Dendritic cell treated with granulocyte-macrophage colony-stimulating factor and Interleukin-4, amounts not matched to agents 40 ng/mL and 50 ng/mL, for 4 days (primary cell): ENCODE measurements around the gene CSNK2A1.

Experiments used
- H3K27ac Mint-ChIP-seq: one replicate; pipeline ENCODE4 v1.8.0; 2022; ENCODE audit warnings: mild to moderate bottlenecking, mixed read lengths
- H3K27me3 Mint-ChIP-seq: one replicate; pipeline ENCODE4 v1.8.0; 2022; ENCODE audit warnings: mild to moderate bottlenecking, mixed read lengths
- H3K36me3 Mint-ChIP-seq: one replicate; pipeline ENCODE4 v1.8.0; 2022; ENCODE audit warnings: low read depth, mixed read lengths
- H3K4me1 Mint-ChIP-seq: one replicate; pipeline ENCODE4 v1.8.0; 2022; ENCODE audit warnings: low read depth, mixed read lengths
- H3K4me3 Mint-ChIP-seq: one replicate; pipeline ENCODE4 v1.8.0; 2022; ENCODE audit warnings: mild to moderate bottlenecking, moderate library complexity, mixed read lengths
- H3K9me3 Mint-ChIP-seq: one replicate; pipeline ENCODE4 v1.8.0; 2022; ENCODE audit warnings: mixed read lengths
- intact Hi-C: fragments of 100-400 bp; cut with micrococcal nuclease; formaldehyde crosslinking; loops from one replicate; pipeline ENCODE4 v1.15.0; 2022

CSNK2A1 gene

DNA sequence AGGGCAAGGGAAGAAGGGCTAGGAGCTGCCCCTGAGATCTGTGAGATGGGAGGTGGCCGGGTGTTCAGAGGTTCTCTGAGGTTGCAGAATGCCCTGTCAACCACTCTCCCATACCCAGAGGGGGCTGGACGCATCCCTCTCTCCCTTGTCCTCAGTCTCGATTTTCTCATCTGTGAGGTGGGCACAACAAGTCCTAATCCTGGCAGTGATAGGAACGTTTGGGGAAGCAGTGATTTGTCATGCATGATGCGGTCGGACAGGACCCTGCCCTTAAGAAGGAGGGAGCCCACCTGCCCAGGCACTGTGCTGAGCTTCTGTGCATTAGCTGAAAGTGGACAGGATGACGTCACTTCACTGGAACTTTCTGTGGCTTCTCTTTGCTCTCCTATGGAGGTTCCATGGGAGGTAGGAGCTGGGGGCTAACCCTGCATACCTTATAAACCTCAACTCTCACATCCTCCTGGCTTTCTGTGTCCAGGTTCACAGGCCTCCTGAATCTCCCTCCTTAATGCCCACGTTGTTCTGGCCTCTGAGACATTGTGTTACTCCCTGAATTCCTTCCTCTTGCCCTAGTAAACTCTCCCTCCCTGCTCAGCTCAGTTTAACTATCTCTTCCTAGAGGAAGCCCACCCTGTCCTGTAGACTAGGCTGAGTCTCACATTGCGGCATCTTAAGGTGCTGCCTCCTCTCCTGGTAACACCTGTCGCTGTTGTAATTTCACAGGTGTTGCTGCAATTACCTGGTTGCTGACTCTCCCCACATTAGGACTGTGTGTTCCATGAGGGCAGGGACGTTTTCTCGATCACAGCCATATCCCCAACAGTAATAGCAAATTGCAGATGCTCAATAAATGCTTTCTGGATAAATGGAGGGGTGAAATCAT is 30.1 kb upstream of the CSNK2A1 start:
- Mint-ChIP-seq H3K36me3 (no peaks in the 10 kb centered on the region), H3K27ac (no peak overlapping the region), H3K27me3 (peaks cover 41% of the 10 kb centered on the region), H3K9me3 (no peaks in the 10 kb centered on the region), H3K4me3 (no peak overlapping the region), H3K4me1 (peaks cover 5% of the 10 kb centered on the region)
- intact Hi-C loops = no loop called here

DNA sequence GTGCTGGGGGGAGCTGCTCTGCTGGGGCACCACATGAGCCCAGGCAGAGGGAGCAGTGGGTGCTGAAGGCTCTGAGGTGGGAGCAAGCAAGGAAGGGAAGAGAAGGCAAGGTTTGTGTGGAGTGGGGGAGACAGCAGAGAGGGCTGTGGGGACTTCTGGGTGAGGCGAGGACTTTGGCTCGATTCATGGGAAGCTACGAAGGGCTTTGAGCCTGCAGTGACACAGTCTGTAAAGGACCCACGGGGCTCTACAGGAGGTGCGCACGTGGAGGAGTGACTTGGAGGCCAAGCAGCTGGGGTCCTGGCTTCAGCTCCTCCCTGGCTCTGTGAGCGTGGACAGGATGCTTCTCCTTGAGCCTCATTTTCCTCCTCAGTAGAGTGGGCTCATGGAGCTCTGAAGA is 29.1 kb upstream of the CSNK2A1 start:
- H3K9me3 Mint-ChIP-seq = no peaks in the 10 kb centered on the region
- intact Hi-C loops = no loop called here
- H3K4me1 Mint-ChIP-seq = peaks cover 5% of the 10 kb centered on the region
- no peak overlapping the region for H3K27ac Mint-ChIP-seq
- no peak overlapping the region for H3K4me3 Mint-ChIP-seq
- H3K36me3 Mint-ChIP-seq = no peaks in the 10 kb centered on the region
- H3K27me3 Mint-ChIP-seq = peaks cover 50% of the 10 kb centered on the region

DNA sequence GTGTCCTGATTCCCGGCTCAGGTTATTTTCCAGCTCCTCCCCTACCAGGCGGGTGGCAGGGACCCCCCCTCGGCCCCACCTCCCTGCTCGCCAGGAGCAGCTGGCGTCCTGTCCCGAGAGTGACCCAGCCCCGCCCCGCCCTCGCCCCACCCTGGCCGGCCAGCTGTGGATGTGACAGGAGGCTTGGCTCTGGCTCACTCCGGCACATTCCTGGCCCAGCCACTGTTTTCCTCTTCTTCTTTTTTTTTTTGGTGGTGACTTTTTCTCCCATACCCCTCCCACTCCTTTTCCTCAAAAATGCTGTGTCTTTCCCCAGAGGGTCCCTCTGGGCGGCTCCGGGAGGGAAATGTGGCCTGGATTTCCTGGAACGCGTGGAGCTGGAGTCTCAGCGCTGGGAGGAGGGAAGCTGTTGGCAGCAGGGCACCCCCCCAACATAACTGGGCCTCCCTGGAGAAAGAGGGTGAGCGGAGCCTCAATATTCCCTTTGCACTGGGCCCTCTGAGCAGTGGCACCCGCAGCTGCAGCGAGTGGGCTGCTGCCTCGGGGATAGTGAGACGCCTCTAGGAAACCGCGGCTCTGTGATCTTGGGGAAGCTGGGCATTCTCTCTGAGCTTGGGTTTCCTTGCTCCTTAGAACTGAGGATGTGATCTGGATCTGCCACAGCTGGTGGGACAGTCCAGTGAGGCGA is 28.3 kb upstream of the CSNK2A1 start:
- no peak overlapping the region for H3K4me3 Mint-ChIP-seq
- no peaks in the 10 kb centered on the region for H3K9me3 Mint-ChIP-seq
- no peak overlapping the region for H3K27ac Mint-ChIP-seq
- peaks cover 58% of the 10 kb centered on the region for H3K27me3 Mint-ChIP-seq
- peaks cover under 1% of the 10 kb centered on the region for H3K4me1 Mint-ChIP-seq
- H3K36me3 Mint-ChIP-seq = no peaks in the 10 kb centered on the region
- intact Hi-C loops = no loop called here

- intact Hi-C loops = no loop called here
- no peaks in the 10 kb centered on the region for H3K9me3 Mint-ChIP-seq
- H3K27me3 Mint-ChIP-seq = peaks cover 49% of the 10 kb centered on the region
- no peaks in the 10 kb centered on the region for H3K36me3 Mint-ChIP-seq
- no peak overlapping the region for H3K27ac Mint-ChIP-seq
- H3K4me3 Mint-ChIP-seq = no peak overlapping the region
- H3K4me1 Mint-ChIP-seq = no peaks in the 10 kb centered on the region
Measured at GRCh38 chr20:568673-569415, 25.3 kb upstream of the CSNK2A1 start.

DNA sequence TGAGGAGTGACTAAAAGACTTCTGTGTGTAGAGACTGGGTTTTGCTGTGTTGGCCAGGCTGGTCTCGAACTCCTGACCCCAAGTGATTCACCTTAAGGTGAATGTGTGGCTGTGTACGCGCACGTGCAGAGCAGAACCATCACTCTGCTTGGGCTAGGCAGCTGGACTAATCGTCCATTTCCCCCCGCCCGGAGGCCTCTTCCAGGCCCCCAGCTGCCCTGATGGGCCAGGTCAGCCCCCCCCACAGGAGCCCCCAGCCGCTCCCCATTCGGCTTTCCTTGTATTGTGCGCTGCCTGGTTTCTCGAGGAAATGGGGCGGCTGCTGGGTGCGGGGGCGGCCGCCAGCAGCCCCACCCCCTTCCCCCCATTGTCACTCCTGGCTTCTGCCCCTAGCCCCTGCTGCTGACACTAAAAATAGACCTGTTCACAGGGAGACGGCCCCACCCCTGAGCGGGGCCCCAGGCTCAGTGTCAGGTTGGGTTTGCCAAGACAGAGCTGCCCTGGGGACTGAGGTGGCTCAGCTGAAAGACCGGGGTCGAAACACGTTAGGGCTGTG is 24.6 kb upstream of the CSNK2A1 start:
- Mint-ChIP-seq H3K4me1 (no peaks in the 10 kb centered on the region), H3K36me3 (no peaks in the 10 kb centered on the region), H3K27ac (no peak overlapping the region), H3K4me3 (no peak overlapping the region), H3K27me3 (peaks cover 43% of the 10 kb centered on the region), H3K9me3 (no peaks in the 10 kb centered on the region)
- intact Hi-C loops = no loop called here

DNA sequence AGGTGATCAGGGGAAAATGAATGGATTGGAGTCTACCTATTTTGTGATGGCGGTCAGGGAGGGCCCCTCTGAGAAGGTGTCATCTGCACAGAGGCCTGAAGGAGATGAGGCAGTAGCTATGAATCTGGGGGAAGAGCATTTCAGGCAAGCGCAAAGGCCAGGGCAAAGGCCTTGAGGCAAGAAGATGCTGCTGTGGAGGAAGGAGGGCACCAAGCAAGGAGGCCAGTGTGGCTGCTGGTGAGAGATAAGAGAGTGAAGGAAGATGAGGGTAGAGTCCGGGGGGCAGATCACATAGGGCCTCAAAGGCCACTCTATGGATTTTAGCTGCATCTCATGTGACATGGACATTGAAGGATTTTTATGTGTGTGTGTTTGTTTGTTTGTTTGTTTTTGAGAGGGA is 20.6 kb upstream of the CSNK2A1 start:
- no peaks in the 10 kb centered on the region for H3K4me1 Mint-ChIP-seq
- H3K9me3 Mint-ChIP-seq = no peaks in the 10 kb centered on the region
- H3K27ac Mint-ChIP-seq = no peak overlapping the region
- H3K27me3 Mint-ChIP-seq = peaks cover 44% of the 10 kb centered on the region
- H3K36me3 Mint-ChIP-seq = no peaks in the 10 kb centered on the region
- intact Hi-C loops = no loop called here
- H3K4me3 Mint-ChIP-seq = no peak overlapping the region

DNA sequence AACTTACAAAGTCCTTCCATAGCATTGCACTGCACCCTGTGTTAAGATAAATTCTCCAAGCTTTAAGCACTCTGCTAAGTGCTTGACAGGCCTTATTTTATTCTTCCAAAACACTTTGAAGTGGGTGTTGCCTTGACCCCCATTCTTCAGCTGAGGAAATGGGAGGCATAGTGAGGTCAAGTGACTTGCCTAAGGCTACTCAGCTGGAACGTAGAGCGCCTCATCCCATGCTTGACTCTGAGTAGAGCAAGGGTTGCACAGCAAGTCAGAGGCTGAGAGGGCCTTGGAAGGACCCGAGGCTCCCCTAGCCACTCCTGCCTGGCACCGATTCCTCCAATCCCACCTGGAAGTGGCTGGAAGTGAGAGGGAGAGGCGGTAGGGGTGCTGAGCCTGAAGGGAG is 19.6 kb upstream of the CSNK2A1 start:
- no peaks in the 10 kb centered on the region for H3K36me3 Mint-ChIP-seq
- peaks cover 34% of the 10 kb centered on the region for H3K27me3 Mint-ChIP-seq
- H3K27ac Mint-ChIP-seq = no peak overlapping the region
- H3K4me1 Mint-ChIP-seq = no peaks in the 10 kb centered on the region
- no peaks in the 10 kb centered on the region for H3K9me3 Mint-ChIP-seq
- intact Hi-C loops = no loop called here
- H3K4me3 Mint-ChIP-seq = no peak overlapping the region

GRCh38 chr20:562232-562897 is 18.8 kb upstream of the CSNK2A1 start:
- H3K36me3 Mint-ChIP-seq = no peaks in the 10 kb centered on the region
- no peak overlapping the region for H3K27ac Mint-ChIP-seq
- H3K4me1 Mint-ChIP-seq = no peaks in the 10 kb centered on the region
- no peaks in the 10 kb centered on the region for H3K9me3 Mint-ChIP-seq
- H3K4me3 Mint-ChIP-seq = no peak overlapping the region
- H3K27me3 Mint-ChIP-seq = peaks cover 26% of the 10 kb centered on the region
- intact Hi-C loops = loop anchor here (1.0 kb wide), 2 partner anchors 83 to 166 kb away; no protein-coding TSS in a partner anchor

DNA sequence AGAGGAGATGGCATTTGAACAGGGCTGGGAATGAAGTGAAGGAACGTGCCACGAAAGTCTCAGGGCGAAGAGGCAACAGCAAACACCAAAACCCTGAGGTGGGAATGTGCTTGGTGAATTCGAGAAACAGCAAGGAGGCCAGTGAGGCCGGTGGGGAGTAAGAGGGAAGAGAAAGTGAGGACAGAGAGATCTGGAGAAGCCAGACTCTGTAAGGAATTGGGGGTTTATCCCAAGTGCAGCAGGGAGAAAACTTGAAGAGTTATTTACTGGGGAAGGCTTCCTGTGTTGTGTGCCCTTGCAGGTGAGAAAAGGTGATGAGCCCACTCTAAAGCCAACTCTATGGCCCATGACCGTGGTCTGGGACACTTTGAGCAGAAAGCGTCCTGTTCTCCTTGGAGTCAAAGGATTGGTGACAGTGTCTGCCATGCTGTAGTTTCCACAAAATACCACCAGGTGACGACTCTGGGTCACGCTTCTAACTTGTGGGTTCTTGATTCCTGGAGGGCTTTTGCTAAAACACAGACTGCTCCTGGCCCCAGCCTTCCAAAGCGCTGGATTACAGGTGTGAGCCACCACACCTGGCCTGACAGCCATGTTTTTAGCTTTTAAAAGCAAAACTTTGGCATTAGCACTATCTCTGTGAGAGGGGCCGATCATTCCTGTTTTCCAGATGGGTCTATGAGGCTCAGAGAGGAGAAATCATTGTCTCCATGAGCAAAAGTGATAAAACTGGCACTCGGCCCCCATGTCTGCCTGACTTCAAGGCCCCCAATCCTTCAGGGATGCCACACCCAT is 18.0 kb upstream of the CSNK2A1 start:
- intact Hi-C loops = loop anchor here (1.0 kb wide), 4 partner anchors 84 to 178 kb away; no protein-coding TSS in a partner anchor
- H3K4me3 Mint-ChIP-seq = no peak overlapping the region
- H3K36me3 Mint-ChIP-seq = no peaks in the 10 kb centered on the region
- H3K9me3 Mint-ChIP-seq = no peaks in the 10 kb centered on the region
- H3K4me1 Mint-ChIP-seq = no peaks in the 10 kb centered on the region
- peaks cover 22% of the 10 kb centered on the region for H3K27me3 Mint-ChIP-seq
- no peak overlapping the region for H3K27ac Mint-ChIP-seq

DNA sequence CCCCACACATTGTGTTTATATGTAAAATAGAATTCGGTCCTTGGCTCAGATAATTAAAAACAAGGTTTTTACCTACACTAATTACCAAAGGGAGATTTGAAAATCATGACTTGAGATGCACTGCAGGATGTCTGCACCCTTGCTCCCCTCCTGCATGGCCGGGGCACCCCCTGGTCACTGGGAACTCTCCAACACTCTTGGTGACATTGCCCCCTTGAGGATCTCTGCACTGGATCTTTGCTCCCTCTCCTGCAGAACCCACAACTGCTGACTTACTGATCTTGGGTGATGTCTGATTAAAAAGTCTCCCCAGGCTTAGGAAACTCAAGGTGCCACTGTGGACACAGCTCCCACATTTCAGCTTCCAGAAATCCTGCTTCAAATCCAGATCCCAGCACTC is 17.1 kb upstream of the CSNK2A1 start:
- Mint-ChIP-seq H3K4me3 (no peak overlapping the region), H3K4me1 (no peaks in the 10 kb centered on the region), H3K27me3 (peaks cover 26% of the 10 kb centered on the region), H3K36me3 (no peaks in the 10 kb centered on the region), H3K9me3 (no peaks in the 10 kb centered on the region), H3K27ac (no peak overlapping the region)
- intact Hi-C loops = loop anchor here (1.0 kb wide), 2 partner anchors 107 to 179 kb away; no protein-coding TSS in a partner anchor

- no peak overlapping the region for H3K27ac Mint-ChIP-seq
Measured at GRCh38 chr20:558117-558516, 14.5 kb upstream of the CSNK2A1 start.

DNA sequence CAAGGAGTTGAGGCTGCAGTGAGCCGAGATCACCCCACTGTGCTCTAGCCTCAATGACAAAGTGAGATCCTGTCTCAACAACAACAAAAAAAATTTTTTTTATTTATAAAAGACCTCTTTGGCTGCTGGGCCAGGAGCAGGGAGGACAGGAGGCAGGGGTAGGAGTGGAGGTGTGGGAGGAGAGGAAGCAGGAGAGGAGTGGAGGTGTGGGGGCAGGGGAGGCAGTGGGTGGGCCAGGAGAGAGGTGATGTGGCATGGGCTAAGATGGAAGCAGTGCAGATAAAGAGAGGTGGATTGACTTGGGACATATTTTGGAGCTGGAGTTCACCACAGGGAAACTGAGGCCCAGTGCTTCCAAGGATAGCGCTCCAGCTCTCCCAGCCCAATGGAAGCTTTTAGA is 13.4 kb upstream of the CSNK2A1 start:
- no peaks in the 10 kb centered on the region for H3K9me3 Mint-ChIP-seq
- H3K27me3 Mint-ChIP-seq = peaks cover 37% of the 10 kb centered on the region
- intact Hi-C loops = no loop called here
- no peaks in the 10 kb centered on the region for H3K36me3 Mint-ChIP-seq
- H3K4me1 Mint-ChIP-seq = no peaks in the 10 kb centered on the region
- no peak overlapping the region for H3K4me3 Mint-ChIP-seq
- H3K27ac Mint-ChIP-seq = no peak overlapping the region

More at GRCh38 chr20:558117-558516, 14.5 kb upstream of the CSNK2A1 start:
- Mint-ChIP-seq H3K36me3 (no peaks in the 10 kb centered on the region), H3K9me3 (no peaks in the 10 kb centered on the region), H3K4me1 (no peaks in the 10 kb centered on the region), H3K27me3 (peaks cover 34% of the 10 kb centered on the region), H3K4me3 (no peak overlapping the region)
- intact Hi-C loops = no loop called here

- Mint-ChIP-seq H3K27me3 (peaks cover 37% of the 10 kb centered on the region), H3K4me3 (no peak overlapping the region)
Measured at GRCh38 chr20:555976-556385, 12.4 kb upstream of the CSNK2A1 start.

More at GRCh38 chr20:555976-556385, 12.4 kb upstream of the CSNK2A1 start:
- intact Hi-C loops = no loop called here
- Mint-ChIP-seq H3K4me1 (no peaks in the 10 kb centered on the region), H3K9me3 (no peaks in the 10 kb centered on the region), H3K27ac (no peak overlapping the region), H3K36me3 (no peaks in the 10 kb centered on the region)
